SK-N-SH (cell line): ENCODE measurements around the gene DOC2A. TPM values are rescaled to one million over a fixed set of nuclear protein-coding genes. Genes with fewer than 3 reads are reported as not detected.

Experiments used
- CTCF ChIA-PET: fragments of 300-600, 350-600 bp; formaldehyde crosslinking; extraction: SDS; loops from one replicate; lab custom pipeline; 2021; lab: Yijun Ruan, JAX
- POLR2A ChIA-PET: fragments of 350-600 bp; sonication (Branson Sonifier 250); formaldehyde crosslinking; extraction: SDS; loops from one replicate; lab custom pipeline; 2020; ENCODE audit warnings: antibody characterized with exemption, inconsistent platforms; lab: Yijun Ruan, JAX
- DNase-seq: peaks from one replicate; pipeline ENCODE4 v3.0.0; 2012
- H2AFZ ChIP-seq: fragments of 200-600 bp; sonication (generic); 2 replicates; pipeline ENCODE4 v1.8.1; 2016; ENCODE audit warnings: antibody characterized with exemption, mild to moderate bottlenecking, low read depth
- H3F3A ChIP-seq: fragments of 200-600 bp; sonication (generic); replicated peaks from 2 replicates; pipeline ENCODE3; 2016; ENCODE audit warnings: antibody characterized with exemption, mild to moderate bottlenecking; ENCODE audit not compliant: insufficient read depth
- H3K27ac ChIP-seq, 2 experiments: fragments of 200-500 bp in 1 of 2; fragments of 200-600 bp in 1 of 2; sonication (Bioruptor generic) in 1 of 2; sonication (generic), shearing (Covaris generic) in 1 of 2; 2 replicates each; pipeline versions ENCODE4 v1.5.1 to v1.6.1; 2014 to 2016; ENCODE audit warnings: low read depth in 2 of 2, inconsistent platforms in 1 of 2, low read length in 1 of 2, mild to moderate bottlenecking in 1 of 2, mixed read lengths in 1 of 2
- H3K27me3 ChIP-seq: fragments of 200-600 bp; sonication (generic), shearing (Covaris generic); 2 replicates; pipeline ENCODE4 v1.6.1; 2016; ENCODE audit warnings: mixed run types; ENCODE audit not compliant: insufficient read depth
- H3K36me3 ChIP-seq, 2 experiments: fragments of 200-500 bp in 1 of 2; fragments of 200-600 bp in 1 of 2; sonication (Bioruptor generic) in 1 of 2; sonication (generic) in 1 of 2; replicated peaks in 1 of 2; 2 replicates each; pipeline versions ENCODE3 to v1.5.1; 2014 to 2016; ENCODE audit warnings: low read length in 1 of 2, mild to moderate bottlenecking in 1 of 2; ENCODE audit not compliant: insufficient read depth in 2 of 2, control insufficient read depth in 1 of 2
- H3K4me1 ChIP-seq, 2 experiments: fragments of 200-500 bp in 1 of 2; fragments of 200-600 bp in 1 of 2; sonication (Bioruptor generic) in 1 of 2; sonication (generic), shearing (Covaris generic) in 1 of 2; 2 replicates each; pipeline versions ENCODE4 v1.5.1 to v1.6.1; 2014 to 2016; ENCODE audit warnings: low read depth in 1 of 2, low read length in 1 of 2, mixed run types in 1 of 2; ENCODE audit not compliant: insufficient read depth in 2 of 2, control insufficient read depth in 1 of 2
- H3K4me2 ChIP-seq: fragments of 200-600 bp; sonication (generic), shearing (Covaris generic); 2 replicates; pipeline ENCODE4 v1.6.1; 2017; ENCODE audit warnings: mixed run types
- H3K4me3 ChIP-seq, 2 experiments: fragments of 200-500 bp in 1 of 2; fragments of 200-600 bp in 1 of 2; sonication (Bioruptor generic) in 1 of 2; sonication (generic), shearing (Covaris generic) in 1 of 2; 2 replicates each; pipeline versions ENCODE4 v1.5.1 to v1.8.1; 2014 to 2016; ENCODE audit warnings: low read depth in 2 of 2, inconsistent platforms in 1 of 2, low read length in 1 of 2, mild to moderate bottlenecking in 1 of 2, mixed read lengths in 1 of 2, moderate library complexity in 1 of 2
- H3K79me2 ChIP-seq: fragments of 200-600 bp; sonication (generic); 2 replicates; pipeline ENCODE4 v1.8.1; 2017; ENCODE audit warnings: mild to moderate bottlenecking; ENCODE audit not compliant: insufficient read depth
- H3K9ac ChIP-seq: fragments of 200-600 bp; sonication (generic); 2 replicates; pipeline ENCODE4 v1.6.1; 2017; ENCODE audit warnings: mixed run types
- H3K9me2 ChIP-seq: fragments of 200-600 bp; sonication (generic); 2 replicates; pipeline ENCODE4 v1.6.1; 2017; ENCODE audit warnings: mixed run types
- H3K9me3 ChIP-seq: fragments of 200-600 bp; sonication (generic); 2 replicates; pipeline ENCODE4 v1.6.1; 2017; ENCODE audit warnings: mixed run types, mild to moderate bottlenecking, moderate library complexity
- H4K20me1 ChIP-seq: fragments of 200-600 bp; sonication (generic); 2 replicates; pipeline ENCODE4 v1.6.1; 2017; ENCODE audit warnings: mild to moderate bottlenecking, mixed run types; ENCODE audit not compliant: insufficient read depth
- CHD2 ChIP-seq: fragments of 150-350 bp; IDR thresholded peaks from 2 replicates; pipeline ENCODE4 v1.6.1; 2018; ENCODE audit warnings: low read length; ENCODE audit not compliant: partially characterized antibody
- FOXJ3 ChIP-seq: sonication (generic); formaldehyde crosslinking; IDR thresholded peaks from 2 replicates; pipeline ENCODE4 v1.5.1; 2020; ENCODE audit warnings: mild to moderate bottlenecking, missing genetic modification reagents
- GATA2 ChIP-seq: sonication (generic); formaldehyde crosslinking; IDR thresholded peaks from 2 replicates; pipeline ENCODE4 v1.5.0; 2020; ENCODE audit warnings: mild to moderate bottlenecking, missing genetic modification reagents
- MXI1 ChIP-seq: IDR thresholded peaks from 2 replicates; pipeline ENCODE4 v1.6.1; 2012; ENCODE audit warnings: mild to moderate bottlenecking, low read depth, low read length, improper control_type of control experiment
- NRF1 ChIP-seq: IDR thresholded peaks from 2 replicates; pipeline ENCODE4 v1.6.1; 2012; ENCODE audit warnings: low read depth, mild to moderate bottlenecking, low read length
- RCOR1 ChIP-seq: fragments of 150-350 bp; IDR thresholded peaks from 2 replicates; pipeline ENCODE4 v1.6.1; 2017; ENCODE audit warnings: antibody characterized with exemption, low read length
- TAF1 ChIP-seq: IDR thresholded peaks from 2 replicates; pipeline ENCODE4 v1.6.1; 2012; ENCODE audit warnings: low read depth, mild to moderate bottlenecking, low read length, moderate library complexity, borderline replicate concordance
- TCF12 ChIP-seq: IDR thresholded peaks from 2 replicates; pipeline ENCODE4 v1.4.0; 2012
- WGBS: methylation state at CpG from one replicate; pipeline ENCODE4 v1.1.6; 2017; ENCODE audit warnings: low lambda C conversion rate; 5-methylcytosine and 5-hydroxymethylcytosine counted together
- polyA plus RNA-seq, 3 experiments: library from polyadenylated mRNA; depleted of rRNA; stranded (reverse); fragments of >200 nt; gene quantifications; 2 replicates each; pipeline ENCODE4 v1.2.3, GENCODE V29; 2012
- TF ChIP-seq, protein P1 (sequence below): IDR thresholded peaks from 2 replicates; pipeline ENCODE4 v1.4.0; 2012; ENCODE audit warnings: low read depth, borderline replicate concordance
- TF ChIP-seq, protein P2 (sequence below): IDR thresholded peaks from 2 replicates; pipeline ENCODE4 v1.4.0; 2012; ENCODE audit warnings: low read depth
- TF ChIP-seq, protein P3 (sequence below): fragments of 150-350 bp; IDR thresholded peaks from 2 replicates; pipeline ENCODE4 v1.6.1; 2017; ENCODE audit warnings: antibody characterized with exemption, low read length, low read depth, borderline replicate concordance

DOC2A gene
- polyA plus RNA-seq, 1 of the 3 experiments (the other 2 are of a cell fraction) = 10.4 TPM

DNA sequence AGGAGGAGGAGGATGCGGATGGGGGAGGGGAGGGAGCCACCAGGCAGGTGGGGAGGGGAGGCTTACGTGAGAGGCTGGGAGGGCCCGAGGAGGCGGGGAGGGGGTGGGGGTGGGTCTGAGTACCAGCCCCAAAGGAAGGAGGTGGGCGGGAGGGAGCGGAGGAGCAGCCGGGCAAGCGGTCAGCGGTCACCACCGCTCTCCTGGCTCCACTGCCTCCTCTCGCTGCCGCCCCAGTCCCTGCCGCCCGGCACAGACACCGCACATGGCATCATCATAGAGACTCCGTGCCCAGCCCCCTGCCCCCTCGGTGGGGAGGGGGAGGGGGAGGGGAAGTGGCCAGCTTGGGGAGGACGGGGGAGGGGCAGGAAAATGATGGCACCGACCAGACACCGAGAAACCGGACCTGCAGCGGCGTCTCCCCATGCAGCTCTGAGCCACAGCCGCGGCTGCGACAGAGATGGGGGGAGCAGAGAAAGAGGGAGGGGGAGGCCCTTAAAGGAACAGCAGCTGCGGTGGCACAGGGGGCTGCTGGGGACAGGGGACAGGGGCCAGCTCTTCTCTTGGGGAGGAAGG is 20.1 kb upstream of the DOC2A start, which contains the start of gene TLCD3B:
Gene TLCD3B (minus strand): TSS at position 431 of the 573 bp plus-strand sequence. CDS start 744 bp downstream, outside the sequence.
- peak within 1 kb of the TSS; percentile 86 for H3K4me2 ChIP-seq
- peak within 1 kb of the TSS in 1 of 2 experiments; percentile 83; a peak in 2 of 4 replicates for H3K27ac ChIP-seq
- H3K4me1 ChIP-seq = peaks cover 6 to 28% of the 10 kb centered on the region in 2 experiments; a peak in 2 of 4 replicates
- TF ChIP-seq TAF1 (no peak), MXI1 (peak; percentile 62; the same call in 1 of the 2 replicates), GATA2 (CRISPR knock-in tag) (no peak), CHD2 (peak; percentile 87), TCF12 (no peak)
- TF ChIP-seq, protein P1, sequence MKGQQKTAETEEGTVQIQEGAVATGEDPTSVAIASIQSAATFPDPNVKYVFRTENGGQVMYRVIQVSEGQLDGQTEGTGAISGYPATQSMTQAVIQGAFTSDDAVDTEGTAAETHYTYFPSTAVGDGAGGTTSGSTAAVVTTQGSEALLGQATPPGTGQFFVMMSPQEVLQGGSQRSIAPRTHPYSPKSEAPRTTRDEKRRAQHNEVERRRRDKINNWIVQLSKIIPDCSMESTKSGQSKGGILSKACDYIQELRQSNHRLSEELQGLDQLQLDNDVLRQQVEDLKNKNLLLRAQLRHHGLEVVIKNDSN = no peak
- peak within 1 kb of the TSS; percentile 44 to 51; a peak in 3 of 4 replicates for H3K4me3 ChIP-seq
- peak within 1 kb of the TSS; percentile 19; the same call in 1 of the 2 replicates for H3K9ac ChIP-seq
- no peaks in the 10 kb centered on the region for H3K36me3 ChIP-seq
- H3K9me3 ChIP-seq = no peaks in the 10 kb centered on the region
- H3K9me2 ChIP-seq = no peaks in the 10 kb centered on the region
- H3F3A ChIP-seq = no peaks in the 10 kb centered on the region
- peak; percentile 80 for DNase-seq
- 9% methylated on average over 23 of the region's 27 CpGs for WGBS
- ChIA-PET CTCF (interaction anchor here (0.8 to 3.9 kb wide), 32 partner anchors 9 to 389 kb away, joined by 3 to 43 read pairs (median 8); partner anchors contain the start of genes ALDOA, ASPHD1, C16orf92 and CDIPT), POLR2A (interaction anchor here (1.2 to 2.3 kb wide), 4 partner anchors 8 to 152 kb away, joined by 3 to 12 read pairs (median 5); partner anchors contain the start of genes ALDOA, C16orf92 and CORO1A)
- H3K27me3 ChIP-seq = no peaks in the 10 kb centered on the region
- H4K20me1 ChIP-seq = no peaks in the 10 kb centered on the region
- no peaks in the 10 kb centered on the region for H3K79me2 ChIP-seq
- H2AFZ ChIP-seq = peak within 1 kb of the TSS; percentile 69; the same call in 1 of the 2 replicates

DNA sequence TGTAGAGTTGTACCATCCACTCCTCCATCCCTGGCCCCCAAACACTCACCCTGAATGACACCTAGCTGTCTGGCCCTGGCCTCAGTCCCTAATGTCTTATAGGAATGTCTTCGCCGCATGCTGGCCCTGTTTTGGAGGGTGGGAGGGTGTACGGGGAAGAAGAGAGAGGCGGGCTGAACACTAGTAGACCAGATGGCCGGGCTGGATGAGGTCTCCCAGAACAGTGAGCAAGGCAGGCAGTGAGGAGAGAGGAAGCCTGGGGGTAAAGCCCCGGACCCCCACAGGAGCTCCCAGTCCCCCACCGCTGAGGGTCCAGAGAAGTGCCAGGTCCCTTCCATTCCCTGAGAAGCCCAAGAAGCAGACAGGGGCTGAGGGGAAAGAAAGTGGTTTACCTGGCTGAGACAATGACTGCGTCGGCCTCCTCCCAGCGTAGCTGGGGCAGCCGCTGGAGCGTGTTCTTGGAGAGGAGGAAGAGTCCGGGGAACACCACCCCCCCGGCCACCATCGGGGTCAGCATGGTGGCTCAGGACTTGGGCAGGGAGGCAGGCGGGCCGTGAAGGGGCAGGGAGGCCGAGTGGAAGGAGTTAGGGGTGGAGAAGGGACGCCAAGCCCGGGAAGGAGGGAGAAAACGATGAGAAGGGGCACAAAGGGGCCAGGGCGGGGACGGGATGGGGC is 19.3 kb upstream of the DOC2A start:
- H2AFZ ChIP-seq = no peak overlapping the region
- TF ChIP-seq, protein P2, sequence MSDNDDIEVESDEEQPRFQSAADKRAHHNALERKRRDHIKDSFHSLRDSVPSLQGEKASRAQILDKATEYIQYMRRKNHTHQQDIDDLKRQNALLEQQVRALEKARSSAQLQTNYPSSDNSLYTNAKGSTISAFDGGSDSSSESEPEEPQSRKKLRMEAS = no peak
- TF ChIP-seq RCOR1 = no peak
- TF ChIP-seq, protein P1 = no peak
- no peak for TF ChIP-seq NRF1
- peak; percentile 24; the same call in 1 of the 2 replicates for TF ChIP-seq MXI1
- TF ChIP-seq, protein P3, sequence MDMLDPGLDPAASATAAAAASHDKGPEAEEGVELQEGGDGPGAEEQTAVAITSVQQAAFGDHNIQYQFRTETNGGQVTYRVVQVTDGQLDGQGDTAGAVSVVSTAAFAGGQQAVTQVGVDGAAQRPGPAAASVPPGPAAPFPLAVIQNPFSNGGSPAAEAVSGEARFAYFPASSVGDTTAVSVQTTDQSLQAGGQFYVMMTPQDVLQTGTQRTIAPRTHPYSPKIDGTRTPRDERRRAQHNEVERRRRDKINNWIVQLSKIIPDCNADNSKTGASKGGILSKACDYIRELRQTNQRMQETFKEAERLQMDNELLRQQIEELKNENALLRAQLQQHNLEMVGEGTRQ = no peak
- no peak for TF ChIP-seq FOXJ3 (CRISPR knock-in tag)
- no peaks in the 10 kb centered on the region for H4K20me1 ChIP-seq
- no peaks in the 10 kb centered on the region for H3K27me3 ChIP-seq
- ChIA-PET POLR2A (interaction anchor here (1.2 to 2.3 kb wide), 2 partner anchors 35 to 153 kb away, joined by 3 to 12 read pairs; partner anchors contain the start of genes ALDOA and CORO1A), CTCF (interaction anchor here (1.1 to 3.9 kb wide), 8 partner anchors 9 to 330 kb away, joined by 3 to 25 read pairs (median 6); partner anchors contain the start of genes CDIPT, HIRIP3, INO80E and TBX6)
- H3K4me2 ChIP-seq = 0 out of 2 replicates have a peak overlapping the region, but pooled peaks have one; percentile 52
- H3K4me3 ChIP-seq = peak overlapping the region; percentile 3 to 51; a peak in 2 of 4 replicates
- H3K4me1 ChIP-seq = peaks cover 6 to 28% of the 10 kb centered on the region in 2 experiments; a peak in 2 of 4 replicates
- H3K9me3 ChIP-seq = no peaks in the 10 kb centered on the region
- no peaks in the 10 kb centered on the region for H3K9me2 ChIP-seq
- H3K9ac ChIP-seq = no peak overlapping the region
- H3K36me3 ChIP-seq = no peaks in the 10 kb centered on the region
- no peaks in the 10 kb centered on the region for H3K79me2 ChIP-seq
- 41% methylated on average over 23 of the region's 23 CpGs for WGBS
- H3K27ac ChIP-seq = peak overlapping the region in 1 of 2 experiments; percentile 83; a peak in 2 of 4 replicates
- peak; percentile 63 for DNase-seq
- H3F3A ChIP-seq = no peaks in the 10 kb centered on the region
